ENCODE measurements around the gene PCDHB3.
"Not testable (repeated sequence)": the region's sequence is repeated elsewhere in the genome, so short reads cannot be mapped to it uniquely, and the experiment has no call there.

The PCDHB3 gene

GRCh38 chr5:141135030-141135717, 34.9 kb downstream of the PCDHB3 start, which contains the start of gene PCDHB5:
TSS of gene PCDHB5 (plus strand) at chr5:141135206. CDS start at chr5:141135435, 229 bp downstream.
- no peak within 1 kb of the TSS for H3K4me3 ChIP-seq (ENCODE audit: low read depth, low read length)
- TF ChIP-seq ZBTB17 (tag by site-specific recombination; IDR thresholded peaks at IDR 0.05) (no peak), ZNF654 (tag by site-specific recombination; IDR thresholded peaks at IDR 0.05; ENCODE audit: low read depth) (peak; percentile 21)
- H3K4me1 ChIP-seq (ENCODE audit: control insufficient read depth, insufficient read depth, low read length), result no peaks in the 10 kb centered on the region
- no peak within 1 kb of the TSS for H3K27ac ChIP-seq (ENCODE audit: extremely low read depth, low read depth, low read length)
- no peaks in the 10 kb centered on the region for H3K36me3 ChIP-seq (ENCODE audit: control insufficient read depth in 2 of 2, insufficient read depth in 1 of 2, low read length in 2 of 2)
- ChIA-PET POLR2A (no interaction called here), CTCF (interaction anchor here (0.5 to 1.6 kb wide), 8 partner anchors 12 to 427 kb away, joined by 3 to 5 read pairs (median 3); partner anchors contain the start of gene PCDHB2)
- no peaks in the 10 kb centered on the region; the same call in 1 of the 2 replicates for H3K9me3 ChIP-seq (ENCODE audit: control insufficient read depth, insufficient read depth, low read depth, low read length)

- Histone ChIP-seq H3K4me1 (ENCODE audit: control insufficient read depth, insufficient read depth, low read length) (no peaks in the 10 kb centered on the region), H3K9me3 (ENCODE audit: control insufficient read depth, insufficient read depth, low read depth, low read length) (no peaks in the 10 kb centered on the region; the same call in 1 of the 2 replicates), H3K4me3 (ENCODE audit: low read depth, low read length) (no peak overlapping the region), H3K27ac (ENCODE audit: extremely low read depth, low read depth, low read length) (no peak overlapping the region), H3K36me3 (ENCODE audit: control insufficient read depth in 2 of 2, insufficient read depth in 1 of 2, low read length in 2 of 2) (no peaks in the 10 kb centered on the region)
- POLR2A ChIA-PET, result no interaction called here
- CTCF ChIA-PET, result interaction anchor here (0.5 to 1.6 kb wide), 6 partner anchors 12 to 71 kb away, joined by 3 to 5 read pairs (median 4); partner anchors contain the start of gene PCDHB2
- TF ChIP-seq ZNF426 (tag by site-specific recombination; IDR thresholded peaks at IDR 0.05) (no peak), ZNF398 (tag by site-specific recombination; IDR thresholded peaks at IDR 0.05) (no peak), ZNF521 (tag by site-specific recombination; IDR thresholded peaks at IDR 0.05) (no peak), EGR2 (tag by site-specific recombination; IDR thresholded peaks at IDR 0.05; ENCODE audit: low read depth) (no peak), ZNF530 (tag by site-specific recombination; IDR thresholded peaks at IDR 0.05; ENCODE audit: low read depth) (no peak), SP7 (tag by site-specific recombination; IDR thresholded peaks at IDR 0.05) (no peak), ZNF19 (tag by site-specific recombination; IDR thresholded peaks at IDR 0.05; ENCODE audit: low read depth) (no peak), ZNF768 (tag by site-specific recombination; IDR thresholded peaks at IDR 0.05) (no peak), MZF1 (tag by site-specific recombination; IDR thresholded peaks at IDR 0.05; ENCODE audit: borderline replicate concordance) (no peak), ZNF26 (tag by site-specific recombination; IDR thresholded peaks at IDR 0.05) (no peak), TSHZ1 (tag by site-specific recombination; IDR thresholded peaks at IDR 0.05; ENCODE audit: borderline replicate concordance) (no peak), ZNF416 (tag by site-specific recombination; IDR thresholded peaks at IDR 0.05) (no peak), ZNF148 (tag by site-specific recombination; IDR thresholded peaks at IDR 0.05; ENCODE audit: borderline replicate concordance) (no peak), ZNF169 (tag by site-specific recombination; IDR thresholded peaks at IDR 0.05) (no peak)
Observed at GRCh38 chr5:141135718-141136266, 35.5 kb downstream of the PCDHB3 start.

GRCh38 chr5:141137346-141137745, 37.1 kb downstream of the PCDHB3 start:
- CTCF ChIA-PET; H3K9me3 ChIP-seq (ENCODE audit: control insufficient read depth, insufficient read depth, low read depth, low read length); H3K36me3 ChIP-seq (ENCODE audit: control insufficient read depth in 2 of 2, insufficient read depth in 1 of 2, low read length in 2 of 2); POLR2A ChIA-PET; H3K4me3 ChIP-seq (ENCODE audit: low read depth, low read length); H3K27ac ChIP-seq (ENCODE audit: extremely low read depth, low read depth, low read length); H3K4me1 ChIP-seq (ENCODE audit: control insufficient read depth, insufficient read depth, low read length): not testable (repeated sequence)

Measured in HEK293 (cell line).